ENCODE results near the gene RPL11.

RPL11 gene

GRCh38 chr1:23745515-23745914, 53.9 kb downstream of the RPL11 start:
- ChIA-PET POLR2A (interaction anchor here (0.6 kb wide), 1 partner anchor 54 kb away, joined by 4 read pairs; the partner anchor contains the start of gene RPL11), CTCF (interaction anchor here (0.7 to 3.8 kb wide), 10 partner anchors 9 to 248 kb away, joined by 3 to 23 read pairs (median 4); partner anchors contain the start of gene RPL11)
- no peak overlapping the region for H3K4me3 ChIP-seq (ENCODE audit: low read depth, low read length)
- no peak for DNase-seq (ENCODE audit: low read depth, low spot score)
- peak; percentile 31 for TF ChIP-seq CTCF (IDR thresholded peaks at IDR 0.05; ENCODE audit: insufficient read depth, low read length, missing control alignments)
